Activated CD4-positive, alpha-beta T cell treated with anti-CD3 and anti-CD28 coated beads, Interleukin-2, amount 50 U/mL, for 4 hours (primary cell): ENCODE data around the gene IL21.
"Not testable (repeated sequence)": the region's sequence is repeated elsewhere in the genome, so short reads cannot be mapped to it uniquely, and the experiment has no call there.

Experiments
- DNase-seq, 2 experiments: peaks; one replicate each; pipeline ENCODE4 v3.0.0-alpha.2; 2020

The IL21 gene

DNA sequence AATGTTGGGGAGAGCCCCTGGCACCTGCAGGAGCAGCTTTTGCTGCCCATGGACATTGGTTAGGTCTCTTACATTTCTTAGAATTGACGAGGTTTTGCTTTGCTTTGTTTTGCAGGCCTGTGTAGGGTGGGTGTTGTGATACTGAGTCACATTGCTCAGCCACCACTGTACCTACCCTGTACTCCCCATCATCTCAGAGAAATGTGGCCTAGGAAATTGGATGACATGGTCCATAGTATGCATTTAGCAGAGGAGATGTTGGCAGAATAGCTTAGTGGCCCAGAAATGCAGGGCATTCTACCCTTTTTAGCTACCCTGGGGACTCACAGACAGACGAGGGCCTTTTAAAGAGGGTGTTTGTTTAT is 43.7 kb downstream of the IL21 start:
- DNase-seq, result no peak

DNA sequence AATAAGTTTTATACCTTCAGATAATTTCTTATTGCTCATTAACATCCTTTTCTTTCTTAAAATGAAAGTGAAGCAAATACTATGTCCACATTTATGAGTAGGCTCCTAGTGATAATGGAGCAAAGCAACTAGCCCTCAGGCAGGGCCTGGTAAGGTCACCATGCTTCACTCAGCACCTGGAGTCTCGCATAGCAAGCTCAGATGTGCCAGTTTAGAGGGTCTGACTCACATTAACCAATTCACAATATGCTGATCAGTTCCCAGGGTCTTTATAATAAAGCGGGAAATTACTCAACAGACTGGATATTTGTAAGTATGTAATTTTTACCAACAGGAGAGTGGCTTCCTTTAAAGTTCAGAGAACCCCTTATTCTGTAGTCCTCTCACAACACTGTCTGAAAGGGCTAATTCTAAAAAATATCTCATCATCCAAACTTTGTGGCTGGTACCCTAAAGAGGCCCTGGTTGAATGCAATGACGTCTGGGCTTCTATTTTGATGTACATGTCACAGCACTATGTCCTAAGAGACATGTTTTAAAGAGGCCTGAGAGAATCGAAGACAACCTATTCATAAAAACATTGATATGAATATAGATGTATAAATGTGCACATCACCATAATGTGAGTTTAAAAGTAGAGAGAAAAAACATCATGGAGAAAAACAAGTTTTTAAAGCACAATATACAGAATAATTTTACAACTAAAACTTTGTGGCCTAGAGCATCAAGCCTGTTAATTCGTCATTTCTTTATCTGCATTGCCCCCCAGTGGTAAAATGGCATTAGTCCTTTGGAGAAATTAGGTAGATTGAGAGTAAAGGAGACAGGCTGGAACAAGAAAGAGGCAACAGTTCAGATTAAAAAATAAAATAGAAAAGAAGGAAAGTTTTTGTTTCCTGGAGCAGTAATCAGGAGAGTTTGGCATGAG is 44.3 kb downstream of the IL21 start:
- DNase-seq, result no peak

DNA sequence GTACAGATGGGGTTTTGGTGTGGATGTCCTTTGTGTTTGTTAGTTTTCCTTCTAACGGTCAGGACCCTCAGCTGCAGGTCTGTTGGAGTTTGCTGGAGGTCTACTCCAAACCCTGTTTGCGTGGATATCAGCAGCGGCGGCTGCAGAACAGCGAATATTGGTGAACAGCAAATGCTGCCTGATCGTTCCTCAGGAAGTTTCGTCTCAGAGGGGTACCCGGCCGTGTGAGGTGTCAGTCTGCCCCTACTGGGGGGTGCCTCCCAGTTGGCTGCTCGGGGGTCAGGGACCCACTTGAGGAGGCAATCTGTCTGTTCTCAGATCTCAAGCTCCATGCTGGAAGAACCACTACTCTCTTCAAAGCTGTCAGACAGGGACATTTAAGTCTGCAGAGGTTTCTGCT is 46.5 kb downstream of the IL21 start:
- DNase-seq, result not testable (repeated sequence)

DNA sequence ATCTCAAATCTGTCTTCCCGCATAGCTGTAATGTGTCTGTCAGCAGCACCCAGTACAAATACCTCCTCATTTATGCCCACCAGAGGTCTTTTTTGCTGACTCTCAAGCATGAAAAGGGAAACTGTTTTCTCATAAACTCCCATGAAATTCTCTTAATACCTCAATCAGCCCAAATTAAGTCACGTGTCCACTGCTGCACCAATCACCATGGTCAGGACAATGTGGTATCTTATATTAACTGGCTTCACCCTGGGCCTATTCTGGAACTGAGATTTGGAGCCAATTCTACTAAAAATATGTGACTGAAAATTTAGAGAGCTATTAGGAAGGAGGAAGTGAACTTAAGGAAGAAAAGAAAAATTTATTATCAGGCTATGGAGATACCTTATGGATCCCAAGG is 58.4 kb downstream of the IL21 start:
- no peak for DNase-seq
